Neural progenitor cell (in vitro differentiated cells): Measurements from ENCODE around the gene ANK3.

Source experiments
- EZH2 ChIP-seq: fragments of 200-600 bp; sonication (generic); IDR thresholded peaks from 2 replicates; pipeline ENCODE4 v1.6.1; 2017; ENCODE audit warnings: antibody characterized with exemption, mild to moderate bottlenecking, moderate library complexity
- EZH2phosphoT487 ChIP-seq: fragments of 200-600 bp; sonication (generic); IDR thresholded peaks from 2 replicates; pipeline ENCODE4 v1.6.1; 2017; ENCODE audit warnings: antibody characterized with exemption
- TF ChIP-seq, protein P1 (sequence below): fragments of 200-600 bp; sonication (generic); IDR thresholded peaks from 2 replicates; pipeline ENCODE4 v1.5.1; 2017; ENCODE audit warnings: antibody characterized with exemption, mild to moderate bottlenecking

DNA sequence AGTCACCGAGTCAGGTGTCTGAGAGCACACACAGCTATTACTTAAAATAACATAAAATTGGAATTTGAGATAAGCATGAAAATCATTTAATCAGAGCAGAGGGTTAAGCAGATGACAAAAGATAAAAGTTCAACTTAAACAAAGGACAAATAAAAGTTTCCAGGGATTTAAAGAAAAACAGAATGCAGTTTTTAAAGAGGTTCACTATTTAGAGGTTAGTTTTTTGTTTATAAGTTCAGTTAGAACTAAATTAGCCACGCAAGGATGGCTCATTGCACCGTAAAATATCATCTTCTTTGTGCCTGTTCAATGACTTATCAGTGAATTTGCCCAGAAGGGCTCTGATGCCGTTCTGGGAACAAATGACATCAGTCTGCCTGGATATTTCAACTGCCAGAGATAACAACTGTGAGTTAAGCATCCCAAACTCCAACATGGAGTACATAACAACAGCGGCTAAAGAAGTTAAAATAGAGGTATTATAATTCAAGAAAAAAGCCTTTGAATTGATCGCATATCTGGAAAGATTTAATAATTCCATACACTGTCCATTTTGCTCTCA, 107.8 kb downstream of the ANK3 start:
- TF ChIP-seq, protein P1, sequence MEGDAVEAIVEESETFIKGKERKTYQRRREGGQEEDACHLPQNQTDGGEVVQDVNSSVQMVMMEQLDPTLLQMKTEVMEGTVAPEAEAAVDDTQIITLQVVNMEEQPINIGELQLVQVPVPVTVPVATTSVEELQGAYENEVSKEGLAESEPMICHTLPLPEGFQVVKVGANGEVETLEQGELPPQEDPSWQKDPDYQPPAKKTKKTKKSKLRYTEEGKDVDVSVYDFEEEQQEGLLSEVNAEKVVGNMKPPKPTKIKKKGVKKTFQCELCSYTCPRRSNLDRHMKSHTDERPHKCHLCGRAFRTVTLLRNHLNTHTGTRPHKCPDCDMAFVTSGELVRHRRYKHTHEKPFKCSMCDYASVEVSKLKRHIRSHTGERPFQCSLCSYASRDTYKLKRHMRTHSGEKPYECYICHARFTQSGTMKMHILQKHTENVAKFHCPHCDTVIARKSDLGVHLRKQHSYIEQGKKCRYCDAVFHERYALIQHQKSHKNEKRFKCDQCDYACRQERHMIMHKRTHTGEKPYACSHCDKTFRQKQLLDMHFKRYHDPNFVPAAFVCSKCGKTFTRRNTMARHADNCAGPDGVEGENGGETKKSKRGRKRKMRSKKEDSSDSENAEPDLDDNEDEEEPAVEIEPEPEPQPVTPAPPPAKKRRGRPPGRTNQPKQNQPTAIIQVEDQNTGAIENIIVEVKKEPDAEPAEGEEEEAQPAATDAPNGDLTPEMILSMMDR = no peak
- TF ChIP-seq EZH2 (no peak), EZH2phosphoT487 (no peak)
